COLO668 (cell line): ENCODE results near the gene CCDC85C.

Source experiments
- DNase-seq: peaks from one replicate; lab custom pipeline; 2025; ENCODE audit not compliant: unreplicated experiment; lab: John Stamatoyannopoulos, UW

The CCDC85C gene

GRCh38 chr14:99454246-99454645, 149.8 kb downstream of the CCDC85C start:
- no peak for DNase-seq

- DNase-seq, result no peak
Observed at GRCh38 chr14:99452968-99453367, 151.0 kb downstream of the CCDC85C start.

DNA sequence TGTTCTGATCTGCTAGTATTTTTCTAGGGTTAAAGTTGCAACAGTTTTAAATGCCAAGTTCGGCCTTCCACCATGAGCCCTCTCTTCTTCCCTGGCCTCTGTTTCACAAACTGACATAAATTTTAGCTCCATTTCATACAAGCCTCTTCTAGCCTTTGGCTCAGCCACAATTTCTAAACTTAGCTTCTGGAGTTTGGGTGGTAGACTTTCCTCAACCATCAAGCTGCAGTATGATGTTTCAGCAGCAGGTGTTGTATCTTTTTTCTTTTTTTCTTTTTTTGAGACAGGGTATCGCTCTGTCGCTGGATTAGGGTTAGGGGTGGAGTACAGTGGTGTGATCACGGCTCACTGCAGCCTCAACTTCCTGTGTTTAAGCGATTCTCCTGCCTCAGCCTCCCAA, 152.8 kb downstream of the CCDC85C start:
- DNase-seq, result no peak

DNA sequence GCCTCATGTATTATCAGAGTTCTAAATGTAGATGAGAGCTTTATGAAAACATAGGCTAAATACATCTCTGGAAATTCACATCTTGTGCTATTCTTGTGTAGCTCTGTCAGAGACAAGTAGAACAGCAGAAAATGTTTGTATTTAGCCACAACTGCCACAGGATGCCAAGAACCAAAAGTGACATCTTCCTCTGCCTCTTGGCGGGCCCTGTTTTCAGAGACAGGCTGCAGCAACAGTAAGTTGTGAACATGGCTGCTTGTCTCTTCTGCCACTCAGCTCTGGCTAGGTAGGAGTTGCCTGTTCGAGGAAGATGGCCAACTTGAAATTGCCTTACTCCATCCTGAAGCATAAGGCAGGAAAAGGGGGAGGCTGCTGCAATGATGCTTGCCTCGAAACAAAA, 153.7 kb downstream of the CCDC85C start:
- DNase-seq, result no peak
